HEK293 (cell line): ENCODE results near the gene TPSD1.

Experiments used
- GFI1B ChIP-seq: fragments of 450-650 bp; formaldehyde crosslinking; IDR thresholded peaks from 2 replicates; pipeline ENCODE4 v1.5.1; 2016; ENCODE audit warnings: missing biosample characterization, missing genetic modification characterization
- GLI4 ChIP-seq: fragments of 450-650 bp; formaldehyde crosslinking; IDR thresholded peaks from 2 replicates; pipeline ENCODE4 v1.5.1; 2016; ENCODE audit warnings: missing biosample characterization, missing genetic modification characterization
- HOXD13 ChIP-seq: sonication (generic); formaldehyde crosslinking; IDR thresholded peaks from 2 replicates; pipeline ENCODE4 v1.8.0; 2022; ENCODE audit warnings: missing genetic modification reagents, borderline replicate concordance
- ZFP3 ChIP-seq: fragments of 450-650 bp; formaldehyde crosslinking; IDR thresholded peaks from 2 replicates; pipeline ENCODE4 v1.5.1; 2016; ENCODE audit warnings: low read depth, missing biosample characterization, missing genetic modification characterization
- ZNF585B ChIP-seq: fragments of 450-650 bp; formaldehyde crosslinking; IDR thresholded peaks from 2 replicates; pipeline ENCODE4 v1.5.1; 2016; ENCODE audit warnings: missing biosample characterization, missing genetic modification characterization
- ZNF76 ChIP-seq: fragments of 450-650 bp; formaldehyde crosslinking; IDR thresholded peaks from 2 replicates; pipeline ENCODE4; 2016; ENCODE audit warnings: low read depth, missing biosample characterization, missing genetic modification characterization, borderline replicate concordance
- TF ChIP-seq, protein P1 (sequence below): fragments of 450-650 bp; formaldehyde crosslinking; IDR thresholded peaks from 2 replicates; pipeline ENCODE4 v1.5.1; 2016; ENCODE audit warnings: missing biosample characterization, missing genetic modification characterization, borderline replicate concordance
- TF ChIP-seq, protein P2 (sequence below): fragments of 450-650 bp; formaldehyde crosslinking; IDR thresholded peaks from 2 replicates; pipeline ENCODE4 v1.5.1; 2016; ENCODE audit warnings: missing biosample characterization, missing genetic modification characterization
- TF ChIP-seq, protein P3 (sequence below): fragments of 450-650 bp; IDR thresholded peaks from 2 replicates; pipeline ENCODE4 v1.5.1; 2018; ENCODE audit warnings: missing biosample characterization, mild to moderate bottlenecking, missing genetic modification characterization

DNA sequence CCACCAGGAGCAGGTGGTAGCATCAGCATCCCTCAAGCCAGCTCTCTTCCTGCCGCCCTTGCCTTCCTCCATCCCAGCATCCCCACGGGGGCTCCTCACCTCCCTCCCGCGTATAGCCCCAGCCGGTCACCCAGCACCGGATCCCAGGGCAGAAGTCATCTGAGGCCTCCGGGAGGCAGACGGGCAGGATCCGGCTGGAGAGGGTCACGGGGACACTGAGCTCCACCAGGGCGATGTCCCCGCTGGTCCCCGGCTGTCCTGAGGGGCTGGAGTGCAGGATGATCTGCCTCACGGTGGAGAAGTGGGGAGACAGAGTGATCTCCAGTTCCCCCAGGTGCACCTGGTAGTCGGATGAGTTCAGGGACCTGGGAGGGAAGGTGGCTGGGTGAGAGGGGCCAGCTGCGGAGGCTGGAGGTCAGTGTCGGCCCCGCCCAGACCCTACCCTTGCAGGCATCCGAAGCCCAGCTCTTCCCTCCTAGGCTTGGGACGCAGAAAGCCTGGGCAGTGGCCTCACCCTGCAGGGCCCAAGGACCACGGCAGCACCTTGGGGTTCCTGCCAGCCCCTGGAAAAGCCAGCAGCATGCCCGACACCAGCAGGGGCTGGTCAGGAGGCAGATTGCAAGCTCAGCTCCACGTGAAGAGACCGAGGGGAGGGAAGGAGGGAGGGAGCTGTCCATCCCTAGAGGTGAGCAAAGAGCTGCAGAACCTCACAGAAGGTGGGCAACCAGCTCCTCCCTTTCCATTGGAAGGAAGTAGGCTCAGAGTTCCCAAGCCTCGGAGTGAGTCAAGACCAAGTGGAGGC is 33.1 kb upstream of the TPSD1 start:
- no peak for TF ChIP-seq GFI1B
- TF ChIP-seq ZNF76 = no peak
- TF ChIP-seq GLI4 = no peak
- TF ChIP-seq, protein P1, sequence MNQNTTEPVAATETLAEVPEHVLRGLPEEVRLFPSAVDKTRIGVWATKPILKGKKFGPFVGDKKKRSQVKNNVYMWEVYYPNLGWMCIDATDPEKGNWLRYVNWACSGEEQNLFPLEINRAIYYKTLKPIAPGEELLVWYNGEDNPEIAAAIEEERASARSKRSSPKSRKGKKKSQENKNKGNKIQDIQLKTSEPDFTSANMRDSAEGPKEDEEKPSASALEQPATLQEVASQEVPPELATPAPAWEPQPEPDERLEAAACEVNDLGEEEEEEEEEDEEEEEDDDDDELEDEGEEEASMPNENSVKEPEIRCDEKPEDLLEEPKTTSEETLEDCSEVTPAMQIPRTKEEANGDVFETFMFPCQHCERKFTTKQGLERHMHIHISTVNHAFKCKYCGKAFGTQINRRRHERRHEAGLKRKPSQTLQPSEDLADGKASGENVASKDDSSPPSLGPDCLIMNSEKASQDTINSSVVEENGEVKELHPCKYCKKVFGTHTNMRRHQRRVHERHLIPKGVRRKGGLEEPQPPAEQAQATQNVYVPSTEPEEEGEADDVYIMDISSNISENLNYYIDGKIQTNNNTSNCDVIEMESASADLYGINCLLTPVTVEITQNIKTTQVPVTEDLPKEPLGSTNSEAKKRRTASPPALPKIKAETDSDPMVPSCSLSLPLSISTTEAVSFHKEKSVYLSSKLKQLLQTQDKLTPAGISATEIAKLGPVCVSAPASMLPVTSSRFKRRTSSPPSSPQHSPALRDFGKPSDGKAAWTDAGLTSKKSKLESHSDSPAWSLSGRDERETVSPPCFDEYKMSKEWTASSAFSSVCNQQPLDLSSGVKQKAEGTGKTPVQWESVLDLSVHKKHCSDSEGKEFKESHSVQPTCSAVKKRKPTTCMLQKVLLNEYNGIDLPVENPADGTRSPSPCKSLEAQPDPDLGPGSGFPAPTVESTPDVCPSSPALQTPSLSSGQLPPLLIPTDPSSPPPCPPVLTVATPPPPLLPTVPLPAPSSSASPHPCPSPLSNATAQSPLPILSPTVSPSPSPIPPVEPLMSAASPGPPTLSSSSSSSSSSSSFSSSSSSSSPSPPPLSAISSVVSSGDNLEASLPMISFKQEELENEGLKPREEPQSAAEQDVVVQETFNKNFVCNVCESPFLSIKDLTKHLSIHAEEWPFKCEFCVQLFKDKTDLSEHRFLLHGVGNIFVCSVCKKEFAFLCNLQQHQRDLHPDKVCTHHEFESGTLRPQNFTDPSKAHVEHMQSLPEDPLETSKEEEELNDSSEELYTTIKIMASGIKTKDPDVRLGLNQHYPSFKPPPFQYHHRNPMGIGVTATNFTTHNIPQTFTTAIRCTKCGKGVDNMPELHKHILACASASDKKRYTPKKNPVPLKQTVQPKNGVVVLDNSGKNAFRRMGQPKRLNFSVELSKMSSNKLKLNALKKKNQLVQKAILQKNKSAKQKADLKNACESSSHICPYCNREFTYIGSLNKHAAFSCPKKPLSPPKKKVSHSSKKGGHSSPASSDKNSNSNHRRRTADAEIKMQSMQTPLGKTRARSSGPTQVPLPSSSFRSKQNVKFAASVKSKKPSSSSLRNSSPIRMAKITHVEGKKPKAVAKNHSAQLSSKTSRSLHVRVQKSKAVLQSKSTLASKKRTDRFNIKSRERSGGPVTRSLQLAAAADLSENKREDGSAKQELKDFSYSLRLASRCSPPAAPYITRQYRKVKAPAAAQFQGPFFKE (tag by site-specific recombination) = no peak
- TF ChIP-seq, protein P2, sequence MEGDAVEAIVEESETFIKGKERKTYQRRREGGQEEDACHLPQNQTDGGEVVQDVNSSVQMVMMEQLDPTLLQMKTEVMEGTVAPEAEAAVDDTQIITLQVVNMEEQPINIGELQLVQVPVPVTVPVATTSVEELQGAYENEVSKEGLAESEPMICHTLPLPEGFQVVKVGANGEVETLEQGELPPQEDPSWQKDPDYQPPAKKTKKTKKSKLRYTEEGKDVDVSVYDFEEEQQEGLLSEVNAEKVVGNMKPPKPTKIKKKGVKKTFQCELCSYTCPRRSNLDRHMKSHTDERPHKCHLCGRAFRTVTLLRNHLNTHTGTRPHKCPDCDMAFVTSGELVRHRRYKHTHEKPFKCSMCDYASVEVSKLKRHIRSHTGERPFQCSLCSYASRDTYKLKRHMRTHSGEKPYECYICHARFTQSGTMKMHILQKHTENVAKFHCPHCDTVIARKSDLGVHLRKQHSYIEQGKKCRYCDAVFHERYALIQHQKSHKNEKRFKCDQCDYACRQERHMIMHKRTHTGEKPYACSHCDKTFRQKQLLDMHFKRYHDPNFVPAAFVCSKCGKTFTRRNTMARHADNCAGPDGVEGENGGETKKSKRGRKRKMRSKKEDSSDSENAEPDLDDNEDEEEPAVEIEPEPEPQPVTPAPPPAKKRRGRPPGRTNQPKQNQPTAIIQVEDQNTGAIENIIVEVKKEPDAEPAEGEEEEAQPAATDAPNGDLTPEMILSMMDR (tag by site-specific recombination) = no peak
- TF ChIP-seq, protein P3, sequence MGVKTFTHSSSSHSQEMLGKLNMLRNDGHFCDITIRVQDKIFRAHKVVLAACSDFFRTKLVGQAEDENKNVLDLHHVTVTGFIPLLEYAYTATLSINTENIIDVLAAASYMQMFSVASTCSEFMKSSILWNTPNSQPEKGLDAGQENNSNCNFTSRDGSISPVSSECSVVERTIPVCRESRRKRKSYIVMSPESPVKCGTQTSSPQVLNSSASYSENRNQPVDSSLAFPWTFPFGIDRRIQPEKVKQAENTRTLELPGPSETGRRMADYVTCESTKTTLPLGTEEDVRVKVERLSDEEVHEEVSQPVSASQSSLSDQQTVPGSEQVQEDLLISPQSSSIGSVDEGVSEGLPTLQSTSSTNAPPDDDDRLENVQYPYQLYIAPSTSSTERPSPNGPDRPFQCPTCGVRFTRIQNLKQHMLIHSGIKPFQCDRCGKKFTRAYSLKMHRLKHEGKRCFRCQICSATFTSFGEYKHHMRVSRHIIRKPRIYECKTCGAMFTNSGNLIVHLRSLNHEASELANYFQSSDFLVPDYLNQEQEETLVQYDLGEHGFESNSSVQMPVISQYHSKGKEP (tag by site-specific recombination) = no peak
- no peak for TF ChIP-seq ZNF585B (tag by site-specific recombination)
- TF ChIP-seq HOXD13 (CRISPR knock-in tag) = no peak
- TF ChIP-seq ZFP3 (tag by site-specific recombination) = no peak
